HG03457 (cell line): Measurements from ENCODE around the gene TRIAP1.
"Not testable (repeated sequence)": the region's sequence is repeated elsewhere in the genome, so short reads cannot be mapped to it uniquely, and the experiment has no call there.

Experiments
- ATAC-seq: cut with Tn5 transposase; IDR thresholded peaks from one replicate; pipeline ENCODE4 v1.9.1; 2021; ENCODE audit warnings: moderate number of reproducible peaks; ENCODE audit not compliant: unreplicated experiment

Gene TRIAP1

DNA sequence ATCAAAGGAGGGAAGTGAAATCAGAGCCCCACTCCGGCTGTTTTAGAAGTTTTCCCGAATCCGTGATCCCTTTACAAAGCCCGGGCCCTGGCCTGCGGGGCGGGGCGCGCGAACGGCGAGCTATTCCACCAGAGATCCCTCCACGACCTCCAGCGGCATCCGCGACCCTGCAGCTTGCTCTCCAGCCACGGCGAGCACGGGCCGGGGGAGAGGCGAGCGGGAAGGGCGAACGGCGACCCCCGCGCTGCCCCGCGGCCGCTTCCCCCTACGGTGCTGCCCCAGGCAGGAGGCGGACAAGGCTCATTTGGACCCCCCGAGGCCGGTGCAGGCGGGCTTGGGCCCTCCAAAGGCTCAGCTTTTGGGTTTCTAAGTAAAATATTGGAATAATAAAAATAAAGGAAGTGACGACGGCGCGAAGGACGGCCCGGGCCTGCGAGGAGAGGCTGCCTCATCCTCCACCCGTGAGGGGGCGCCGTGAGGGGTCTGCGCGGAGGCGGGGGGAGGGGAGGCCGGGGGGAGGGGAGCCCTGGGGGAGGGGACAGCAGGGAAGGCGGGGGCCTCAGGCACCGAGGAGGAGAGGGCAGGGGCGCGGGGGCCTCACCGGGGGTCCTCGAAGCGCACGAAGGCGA lies 22.8 kb upstream of the TRIAP1 start:
- peak; percentile 21 for ATAC-seq

DNA sequence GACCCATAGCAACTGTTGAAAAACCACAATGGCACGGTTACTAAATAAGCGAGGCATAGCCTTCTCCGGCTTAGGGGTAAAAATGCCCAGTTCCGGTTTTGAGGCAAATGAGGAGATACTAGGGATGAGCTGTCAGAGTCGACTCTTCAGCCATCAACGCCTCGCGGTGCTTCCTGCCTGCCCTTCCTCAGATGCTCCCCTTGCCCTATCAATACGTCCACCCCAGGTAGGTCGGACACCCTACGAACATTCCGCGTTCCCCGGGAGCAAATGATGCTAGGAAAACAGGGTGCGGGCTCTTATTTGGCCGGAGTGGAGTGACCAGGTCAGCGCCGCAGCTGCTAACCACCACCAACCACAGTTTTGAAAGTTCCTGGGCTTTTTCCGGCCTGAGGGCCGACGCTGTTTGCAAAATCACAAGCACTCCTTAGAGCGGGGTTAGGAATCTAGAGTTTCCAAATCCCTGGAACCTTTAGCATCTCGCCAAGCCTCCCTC lies 22.2 kb upstream of the TRIAP1 start:
- no peak for ATAC-seq

DNA sequence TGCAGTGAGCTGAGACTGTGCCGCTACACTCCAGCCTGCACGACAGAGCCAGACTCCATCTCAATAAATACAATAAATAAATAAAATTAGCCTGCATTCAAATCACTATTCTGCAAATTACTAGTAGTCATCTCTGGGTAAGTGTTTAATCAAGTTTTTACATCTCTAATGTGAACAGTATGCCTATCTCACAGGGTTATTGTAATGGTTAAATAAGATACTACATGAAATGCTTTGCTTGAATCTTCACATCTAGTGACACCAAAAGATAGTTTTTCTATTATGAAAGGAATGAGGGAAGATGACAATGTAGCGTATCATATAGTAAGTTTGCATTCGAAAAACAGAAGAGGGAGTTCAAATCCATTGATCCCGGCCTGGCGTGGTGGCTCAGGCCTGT lies 21.3 kb upstream of the TRIAP1 start:
- ATAC-seq = no peak

DNA sequence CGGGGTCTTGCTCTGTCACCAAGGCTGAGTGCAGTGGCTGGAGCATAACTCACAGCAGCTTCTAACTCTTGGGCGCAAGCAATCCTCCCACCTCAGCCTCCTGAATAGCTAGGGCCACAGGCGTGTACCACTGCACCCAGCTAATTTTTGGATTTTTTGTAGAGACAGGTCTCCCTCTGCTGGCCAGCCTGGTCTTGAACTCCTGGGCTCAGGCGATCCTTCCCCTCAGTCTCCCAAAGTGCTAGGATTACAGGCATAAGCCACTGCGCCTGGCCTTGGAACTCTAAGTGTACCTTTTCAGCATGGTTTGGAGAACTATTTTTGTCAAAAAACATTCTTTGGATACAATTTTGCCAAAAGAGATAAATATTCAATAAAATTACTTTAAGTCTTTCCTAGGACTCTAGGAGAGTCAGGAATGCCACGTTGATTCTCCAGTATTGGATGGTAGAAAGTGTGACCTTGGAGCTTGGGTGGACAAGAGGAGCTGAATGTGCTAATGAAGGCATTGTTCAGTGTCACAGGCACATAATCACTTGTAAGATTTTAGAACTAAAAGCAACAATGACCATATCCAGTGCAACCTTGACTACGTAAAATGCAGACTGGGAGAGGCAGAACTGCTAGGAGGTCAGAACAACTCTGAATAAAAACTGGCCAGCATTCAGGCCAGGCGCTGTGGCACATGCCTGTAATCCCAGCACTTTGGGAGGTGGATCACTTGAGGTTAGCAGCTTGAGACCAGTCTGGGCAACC lies 20.6 kb upstream of the TRIAP1 start:
- ATAC-seq = no peak

DNA sequence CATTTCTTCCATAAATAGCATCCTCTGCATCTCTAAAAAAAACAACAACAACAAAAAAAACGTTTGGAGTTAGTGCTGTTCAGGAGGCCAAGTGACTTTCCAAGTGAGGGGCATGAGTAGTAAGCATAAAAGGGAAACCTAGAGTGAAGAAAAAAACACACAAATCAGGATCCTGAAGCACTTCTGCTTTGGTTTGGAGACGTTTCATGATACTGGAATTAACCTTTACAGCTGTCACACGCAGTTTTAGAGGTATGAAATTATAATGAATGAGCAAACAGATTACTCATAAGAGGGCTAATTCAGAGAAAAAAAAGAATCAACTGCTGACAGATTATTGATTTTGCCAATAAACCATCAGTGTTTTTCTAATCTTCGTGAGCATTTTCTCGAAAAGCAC lies 19.6 kb upstream of the TRIAP1 start:
- ATAC-seq = no peak

DNA sequence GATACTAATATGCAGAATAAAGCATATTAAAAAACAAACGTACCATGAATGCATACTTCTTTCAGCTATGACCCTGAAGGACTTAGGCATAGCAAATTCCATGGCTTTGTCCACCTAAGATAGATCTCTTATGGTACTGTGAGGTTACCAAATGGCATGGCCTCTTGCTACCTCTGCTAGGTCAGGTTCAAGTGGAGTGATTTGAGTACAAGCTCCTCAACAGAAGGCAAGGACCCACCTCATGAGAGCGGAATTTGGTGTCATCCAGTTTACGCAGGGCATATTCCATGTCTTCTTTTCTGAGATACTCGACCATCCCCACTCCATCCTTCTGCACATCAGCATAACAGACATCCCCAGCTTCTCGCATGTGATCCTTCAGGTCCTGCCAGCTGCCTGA lies 17.5 kb upstream of the TRIAP1 start:
- ATAC-seq = no peak

DNA sequence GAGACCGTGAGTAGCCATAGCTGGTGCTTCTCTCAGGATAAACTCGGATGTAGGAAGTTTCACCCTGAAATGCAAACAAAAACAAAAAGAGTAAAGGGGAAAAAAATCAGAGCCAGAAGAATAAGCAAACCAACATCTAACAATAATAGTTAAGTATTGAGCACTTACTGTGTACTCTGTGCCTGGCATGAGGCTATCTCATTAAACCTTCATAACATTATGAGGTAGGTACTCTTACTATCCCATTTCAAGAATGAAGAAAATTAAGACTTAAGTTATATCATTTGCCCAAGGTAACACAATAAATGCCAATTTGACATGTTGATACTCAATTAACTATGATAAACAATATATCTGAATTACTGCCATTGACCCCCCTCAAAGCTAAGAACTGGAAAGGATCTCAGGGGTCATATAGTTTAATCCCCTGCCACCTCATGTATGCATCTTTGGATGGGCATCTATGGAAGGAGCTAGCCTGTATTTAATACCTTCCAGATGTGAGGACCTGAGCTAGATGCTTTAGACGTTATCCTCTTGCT lies 16.0 kb upstream of the TRIAP1 start:
- ATAC-seq = no peak

DNA sequence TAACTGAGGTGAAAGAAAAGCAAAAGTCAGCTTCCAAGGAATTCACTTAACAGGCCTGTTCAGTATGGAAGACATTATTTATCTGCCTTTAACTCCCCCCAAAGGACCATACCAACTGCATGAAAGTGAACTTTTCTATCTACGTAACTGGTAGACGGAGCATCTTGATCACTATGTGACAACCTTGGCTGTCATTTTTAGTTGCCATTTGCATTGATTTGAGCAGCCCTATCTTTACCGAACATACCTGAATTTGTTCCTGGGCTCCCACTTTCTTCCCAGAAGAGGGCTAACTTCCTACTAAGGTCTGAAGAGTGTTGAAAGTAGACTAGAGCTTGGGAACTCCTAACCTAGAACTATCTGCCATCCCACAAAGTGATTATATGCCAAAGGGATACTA lies 14.0 kb upstream of the TRIAP1 start:
- no peak for ATAC-seq

DNA sequence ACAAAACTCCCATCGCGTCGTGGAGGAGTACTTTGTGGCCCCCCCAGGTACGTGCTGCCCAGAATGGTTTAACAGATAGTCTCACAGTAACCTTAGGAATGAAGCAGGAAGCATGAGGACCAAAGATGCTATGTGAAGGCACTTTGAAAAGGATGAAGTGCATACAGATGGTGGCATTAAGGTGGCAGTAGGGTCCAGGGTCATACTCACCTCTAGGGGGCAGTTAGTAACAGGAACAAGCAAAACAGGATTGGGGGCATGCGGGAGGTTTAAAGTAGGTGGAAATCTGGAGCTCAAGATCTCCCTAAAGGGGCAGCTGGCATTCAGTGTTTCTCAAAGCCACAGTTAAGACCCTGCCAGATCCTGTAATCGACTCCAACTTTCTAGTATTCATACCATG lies 10.9 kb upstream of the TRIAP1 start:
- ATAC-seq = no peak

DNA sequence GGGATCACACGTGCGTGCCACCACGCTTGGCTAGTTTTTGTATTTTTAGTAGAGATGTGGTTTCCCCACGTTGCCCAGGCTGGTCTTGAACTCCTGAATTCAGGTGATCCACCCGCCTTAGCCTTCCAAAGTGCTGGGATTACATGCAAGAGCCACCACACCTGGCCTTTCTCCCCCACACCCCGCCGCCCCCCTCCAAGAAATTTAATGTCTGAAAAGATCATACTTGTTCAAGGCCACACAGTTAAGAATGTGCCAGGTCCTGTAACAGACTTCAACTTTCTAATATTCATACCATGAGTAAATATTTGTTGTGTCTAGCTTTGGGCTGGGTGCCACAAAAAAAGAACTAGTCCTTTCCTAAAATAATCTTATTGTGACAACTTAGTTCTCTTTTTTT lies 9.1 kb upstream of the TRIAP1 start:
- no peak for ATAC-seq

DNA sequence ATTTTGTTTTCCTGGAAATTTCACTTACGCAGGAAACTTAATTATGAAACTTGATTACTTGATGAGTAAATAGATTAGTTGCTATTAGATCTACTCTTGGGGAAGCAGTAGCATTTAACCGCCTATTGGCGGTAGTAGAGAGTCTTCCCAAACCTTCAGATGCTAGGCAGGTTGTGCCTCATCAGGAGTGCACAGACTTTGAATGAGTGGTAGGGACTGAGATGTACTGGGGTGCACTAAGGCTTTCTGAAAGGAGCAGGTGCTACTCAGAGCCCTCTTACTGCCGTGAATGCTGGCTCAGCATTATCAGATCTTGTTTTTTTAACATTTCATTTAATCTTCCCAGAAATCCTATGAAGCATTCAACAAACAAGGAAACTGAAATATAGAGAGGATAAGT lies 7.8 kb upstream of the TRIAP1 start:
- ATAC-seq = no peak

DNA sequence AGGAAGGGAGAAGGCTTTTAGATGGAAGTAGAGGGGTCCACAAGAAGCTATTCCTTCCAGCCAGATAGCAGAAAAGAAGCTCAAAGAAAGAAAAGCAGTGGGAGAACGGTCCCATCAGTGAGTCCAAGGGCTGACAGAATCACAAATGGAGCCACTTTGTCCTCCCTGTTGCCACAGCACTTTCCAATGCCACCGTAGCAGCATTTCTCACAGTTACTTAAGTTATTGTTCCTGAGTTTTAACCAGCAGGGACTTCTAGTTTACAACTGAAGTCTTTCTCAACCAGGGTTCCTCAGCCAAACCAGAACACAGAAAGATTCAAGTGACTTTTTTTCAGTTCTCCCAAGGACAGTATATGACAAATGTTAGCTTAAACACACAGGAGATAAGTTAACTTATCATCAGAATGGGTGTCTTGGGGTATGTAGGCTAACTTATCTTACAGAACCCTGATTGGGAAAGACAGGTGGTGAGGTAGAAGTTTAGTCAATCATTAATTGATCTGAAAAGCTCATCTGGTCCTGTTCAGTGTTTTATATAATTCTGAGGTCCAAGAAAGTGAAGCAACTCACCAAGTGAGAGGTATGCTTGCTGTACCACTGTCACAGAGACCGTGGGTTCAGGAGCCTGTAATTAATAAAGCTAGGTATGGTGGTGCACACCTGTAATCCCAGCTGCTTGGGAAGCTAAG lies 7.0 kb upstream of the TRIAP1 start:
- ATAC-seq = no peak

DNA sequence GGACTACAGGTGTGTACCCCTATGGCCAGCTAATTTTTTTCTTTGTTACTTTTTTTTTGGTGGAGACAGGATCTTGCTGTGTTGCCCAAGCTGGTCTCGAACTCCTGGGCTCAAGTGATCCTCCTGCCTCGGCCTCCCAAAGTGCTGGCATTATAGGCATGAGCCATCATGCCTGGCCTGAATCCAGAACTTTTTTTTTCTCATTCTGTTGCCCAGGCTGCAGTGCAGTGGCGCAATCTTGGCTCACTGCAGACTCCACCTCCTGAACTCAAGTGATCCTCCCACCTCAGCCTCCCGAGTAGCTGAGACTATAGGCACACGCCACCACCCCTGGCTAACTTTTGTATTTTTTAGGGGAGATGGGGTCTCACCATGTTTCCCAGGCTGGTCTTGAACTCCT lies 6.3 kb upstream of the TRIAP1 start:
- ATAC-seq = not testable (repeated sequence)

DNA sequence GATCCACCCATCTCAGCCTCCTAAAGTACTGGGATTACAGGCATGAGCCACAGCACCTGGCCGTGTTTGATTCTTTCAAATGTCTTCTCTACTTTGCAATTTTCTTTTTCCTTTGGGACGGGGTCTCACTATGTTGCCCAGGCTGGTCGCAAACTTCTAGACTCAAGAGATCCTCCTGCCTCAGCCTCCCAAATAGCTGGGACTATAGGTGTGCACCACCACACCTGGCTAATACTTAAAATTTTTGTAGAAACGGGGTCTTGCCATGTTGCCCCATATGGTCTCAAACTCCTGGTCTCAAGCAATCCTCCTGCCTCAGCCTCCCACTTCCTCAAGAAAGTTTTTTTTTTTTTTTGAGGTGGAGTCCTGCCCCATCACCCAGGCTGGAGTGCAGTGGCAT lies 1.8 kb upstream of the TRIAP1 start:
- ATAC-seq = no peak

DNA sequence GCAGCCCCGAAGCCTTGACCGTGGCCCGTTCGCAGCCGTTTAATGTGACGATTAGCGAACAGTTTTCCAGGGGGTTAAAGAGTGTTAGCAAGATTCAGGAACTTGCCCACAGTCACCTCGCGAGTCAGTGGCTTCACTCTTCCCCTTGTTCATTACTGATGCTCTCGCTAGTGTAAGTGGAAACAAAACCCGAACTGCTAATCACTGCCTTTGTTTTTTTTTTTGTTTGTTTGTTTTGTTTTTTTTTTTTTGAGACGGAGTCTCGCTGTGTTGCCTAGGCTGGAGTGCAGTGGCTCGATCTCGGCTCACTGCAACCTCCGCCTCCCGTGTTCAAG lies 627 bp upstream of the TRIAP1 start:
- peak; percentile 21 for ATAC-seq

DNA sequence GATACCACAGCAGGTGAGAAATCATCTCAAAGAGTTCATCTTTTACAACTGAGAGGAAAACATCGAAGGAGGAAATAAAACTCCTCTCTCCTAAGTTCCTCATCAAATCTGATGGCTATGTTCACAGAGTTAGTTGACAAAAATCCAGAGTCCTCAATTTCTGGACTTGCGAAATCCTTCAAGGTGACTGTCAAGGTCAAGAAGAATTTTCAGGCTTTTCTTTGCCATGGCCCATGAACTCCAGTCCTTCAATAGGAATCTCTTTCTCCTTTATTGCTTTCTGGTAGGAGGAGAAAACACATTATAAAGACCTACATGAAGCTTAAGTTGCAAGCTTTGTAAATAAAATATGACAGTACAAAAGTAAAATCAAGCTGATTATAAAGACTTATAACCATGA lies 1.5 kb downstream of the TRIAP1 start:
- no peak for ATAC-seq

DNA sequence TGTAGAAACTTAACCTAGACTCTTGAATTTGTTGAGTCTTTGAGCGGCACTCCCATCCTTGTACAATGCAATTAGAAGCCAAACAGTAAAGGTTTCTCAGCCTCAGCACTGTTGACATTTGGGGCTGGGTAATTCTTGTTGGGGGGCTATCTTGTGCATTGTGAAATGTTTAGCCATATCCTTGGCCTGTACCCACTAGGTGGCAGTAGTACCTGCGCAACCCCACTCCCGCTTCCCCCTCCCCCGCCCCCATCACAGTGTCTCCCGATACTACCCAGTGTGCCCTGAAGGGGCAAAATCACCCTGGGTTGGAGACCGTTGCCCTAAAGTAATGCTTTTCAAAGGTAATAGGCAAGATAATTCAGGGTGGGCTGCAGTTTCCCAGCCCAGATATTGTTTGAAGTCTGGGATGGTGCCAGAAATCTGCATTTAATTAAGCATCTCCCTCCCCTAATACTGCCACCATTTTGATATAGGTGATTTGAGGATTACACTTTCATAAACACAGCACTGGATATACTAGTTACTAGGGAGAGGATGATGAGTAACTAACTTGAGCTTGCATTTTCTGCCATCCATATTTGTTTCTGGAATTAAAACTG lies 6.4 kb downstream of the TRIAP1 start:
- no peak for ATAC-seq

DNA sequence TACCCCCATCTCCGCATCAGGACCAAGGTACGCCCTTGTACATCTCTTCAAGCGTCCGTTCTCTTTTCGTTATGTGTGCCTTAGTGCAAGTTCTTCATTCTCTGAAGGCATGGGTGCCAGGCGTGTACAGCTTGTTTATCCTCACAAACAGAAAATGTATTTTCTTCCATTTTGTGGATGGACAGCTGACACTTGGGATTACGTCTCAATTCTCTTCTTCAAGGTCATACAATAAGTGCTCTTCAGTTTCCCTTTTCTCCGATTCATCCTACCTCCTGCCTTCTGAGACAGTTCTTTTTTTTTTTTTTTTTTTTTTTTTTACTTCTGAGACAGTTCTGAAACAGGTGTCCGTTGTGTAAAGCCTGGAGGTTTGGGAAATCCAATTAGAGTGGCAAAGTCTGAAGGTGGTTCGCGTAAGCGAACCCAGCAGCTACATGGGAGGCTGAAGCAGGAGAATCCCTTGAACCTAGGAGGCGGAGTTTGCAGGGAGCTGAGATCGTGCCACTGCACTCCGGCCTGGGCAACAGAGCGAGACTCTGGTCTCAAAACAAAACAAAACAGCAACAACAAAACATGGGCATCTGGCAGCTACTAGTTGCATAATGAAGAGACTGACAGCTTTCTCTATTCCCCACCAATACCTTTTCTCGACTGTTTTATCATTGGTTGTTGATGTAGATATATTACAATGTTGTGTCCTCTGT lies 7.5 kb downstream of the TRIAP1 start:
- ATAC-seq = no peak

DNA sequence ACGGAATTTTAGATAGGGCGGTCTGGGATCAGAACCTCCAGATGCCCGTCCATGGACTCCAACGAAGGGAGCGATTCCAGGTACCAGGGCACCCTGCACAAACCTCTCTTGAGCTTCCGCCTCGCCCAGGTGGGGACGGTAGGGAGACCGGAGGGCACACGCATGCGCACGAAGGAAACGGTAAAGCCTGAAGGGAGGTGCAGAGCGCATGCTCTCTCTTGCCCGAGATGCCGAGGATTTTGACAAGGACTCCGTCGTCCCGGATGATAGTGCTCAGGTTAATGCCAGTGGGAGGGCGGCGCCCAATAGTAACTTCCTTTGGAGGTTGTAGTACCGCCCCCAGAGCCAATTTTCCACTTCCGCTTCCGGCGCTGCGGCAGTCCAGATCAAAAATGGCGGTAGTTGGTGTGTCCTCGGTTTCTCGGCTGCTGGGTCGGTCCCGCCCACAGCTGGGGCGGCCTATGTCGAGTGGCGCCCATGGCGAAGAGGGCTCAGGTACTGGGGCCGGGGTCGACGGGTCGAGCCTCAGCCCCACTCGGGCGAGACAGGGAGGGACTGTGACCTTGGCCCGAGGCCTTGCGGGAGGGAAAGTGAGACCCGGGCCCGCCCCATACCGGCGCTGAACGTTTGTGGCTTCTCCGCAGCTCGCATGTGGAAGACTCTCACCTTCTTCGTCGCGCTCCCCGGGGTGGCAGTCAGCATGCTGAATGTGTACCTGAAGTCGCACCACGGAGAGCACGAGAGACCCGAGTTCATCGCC lies 8.3 kb downstream of the TRIAP1 start, which contains the start of gene COX6A1:
Gene COX6A1 (plus strand): TSS at position 379 of the 760 bp plus-strand sequence. CDS start 14 bp downstream, at position 393.
- peak; percentile 89 for ATAC-seq
